GM10266 (cell line): Measurements from ENCODE around the gene TMED10.
A peak's percentile ranks its signal among the peaks of the same experiment; 100 is the strongest.

Experiments used
- DNase-seq: peaks from one replicate; pipeline ENCODE4 v3.0.0; 2012; ENCODE audit errors: extremely low spot score
- CTCF ChIP-seq: IDR thresholded peaks from 2 replicates; pipeline ENCODE4 v1.5.1; 2012; ENCODE audit warnings: mild to moderate bottlenecking, low read depth; ENCODE audit not compliant: control insufficient read depth, insufficient read depth; ENCODE audit errors: missing control alignments

Gene TMED10

GRCh38 chr14:75196468-75196867, 20.1 kb upstream of the TMED10 start:
- no peak for DNase-seq
- no peak for TF ChIP-seq CTCF

GRCh38 chr14:75196064-75196463, 19.7 kb upstream of the TMED10 start:
- no peak for TF ChIP-seq CTCF
- no peak for DNase-seq

- no peak for DNase-seq
- no peak for TF ChIP-seq CTCF
Observed at GRCh38 chr14:75191100-75191499, 14.7 kb upstream of the TMED10 start.

- no peak for TF ChIP-seq CTCF
Observed at GRCh38 chr14:75190023-75190422, 13.6 kb upstream of the TMED10 start.

GRCh38 chr14:75188520-75189268, 12.3 kb upstream of the TMED10 start:
- DNase-seq: peak; percentile 22
- TF ChIP-seq CTCF: no peak

More at GRCh38 chr14:75190023-75190422, 13.6 kb upstream of the TMED10 start:
- DNase-seq: no peak

- TF ChIP-seq CTCF: no peak
- no peak for DNase-seq
Observed at GRCh38 chr14:75188086-75188485, 11.7 kb upstream of the TMED10 start.

GRCh38 chr14:75186953-75187352, 10.5 kb upstream of the TMED10 start:
- DNase-seq: no peak
- no peak for TF ChIP-seq CTCF
